GM13976 (cell line): Measurements from ENCODE around the gene ABCB11.

ENCODE experiments used
- DNase-seq: peaks from one replicate; pipeline ENCODE4 v3.0.0; 2012; ENCODE audit warnings: low spot score
- CTCF ChIP-seq: IDR thresholded peaks from 2 replicates; pipeline ENCODE4 v1.5.1; 2012; ENCODE audit warnings: borderline replicate concordance, mild to moderate bottlenecking; ENCODE audit not compliant: insufficient read depth; ENCODE audit errors: extremely low read depth, missing control alignments, control extremely low read depth
- in situ Hi-C: fragments of 300-500 bp; cut with MboI; formaldehyde crosslinking; loops from one replicate; pipeline ENCODE4 v1.12.0; 2022; ENCODE audit warnings: low sequenced_read_pairs, mixed read lengths, inconsistent platforms; ENCODE audit not compliant: unreplicated experiment

The ABCB11 gene

DNA sequence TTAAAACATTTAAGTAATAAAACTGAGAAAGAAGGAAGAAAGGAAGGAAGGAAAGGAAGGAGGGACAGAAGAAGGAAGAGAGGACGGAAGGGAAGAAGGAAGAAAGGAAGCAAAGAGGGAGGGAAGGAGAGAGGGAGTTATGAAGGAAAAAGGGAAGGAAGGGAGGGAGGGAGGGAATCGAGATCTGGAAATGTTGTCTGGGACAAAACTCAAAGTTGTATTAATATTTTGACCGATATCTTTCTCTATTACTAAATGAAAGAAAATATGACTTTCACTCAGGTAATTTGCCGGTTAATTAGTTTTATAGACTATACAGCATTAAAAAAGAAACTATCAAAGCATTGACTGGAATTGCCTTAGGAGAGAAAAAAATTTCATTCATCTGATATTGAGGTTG is 85.6 kb downstream of the ABCB11 start:
- TF ChIP-seq CTCF = no peak
- in situ Hi-C loops = no loop called here
- DNase-seq = no peak

- DNase-seq = no peak
- no peak for TF ChIP-seq CTCF
- in situ Hi-C loops = no loop called here
These were observed 87.1 kb downstream of the ABCB11 start for GRCh38 chr2:168944065-168944464.

DNA sequence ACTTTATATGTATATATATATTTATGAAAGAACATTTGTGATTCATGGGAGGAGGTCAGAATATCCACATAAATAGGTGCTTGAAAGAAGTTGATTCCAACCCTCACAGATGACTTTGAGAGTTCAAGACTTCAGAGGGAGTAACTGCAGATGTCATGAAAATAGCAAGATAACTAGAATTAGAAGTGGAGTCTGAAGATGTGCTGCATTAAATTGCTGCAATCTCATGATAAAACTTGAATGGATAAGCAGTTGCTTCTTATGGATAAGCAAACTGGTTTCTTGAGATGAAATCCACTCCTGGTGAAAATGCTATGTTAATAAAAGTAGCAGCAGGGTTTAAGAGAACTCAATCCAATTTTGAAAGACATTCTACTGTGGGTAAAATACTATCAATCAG is 89.8 kb downstream of the ABCB11 start:
- in situ Hi-C loops = no loop called here
- no peak for TF ChIP-seq CTCF
- no peak for DNase-seq

DNA sequence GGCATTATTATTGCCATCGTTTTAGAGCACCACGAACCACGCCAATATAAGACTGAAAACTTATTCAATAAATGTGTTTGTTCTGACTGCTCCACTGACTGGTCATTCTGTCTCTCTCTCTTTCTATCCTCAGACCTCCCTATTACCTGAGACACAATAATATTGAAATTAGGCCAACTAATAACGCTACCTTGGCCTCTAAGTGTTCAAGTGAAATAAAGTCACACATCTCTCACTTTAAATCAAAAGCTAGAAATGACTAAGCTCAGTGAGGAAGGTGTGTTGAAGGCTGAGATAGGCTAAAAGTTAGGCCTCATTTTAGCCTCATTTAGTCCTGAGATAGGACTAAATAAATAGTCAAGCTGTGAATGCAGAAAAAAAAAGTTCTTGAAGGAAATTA is 91.2 kb downstream of the ABCB11 start:
- DNase-seq = no peak
- in situ Hi-C loops = no loop called here
- TF ChIP-seq CTCF = no peak

GRCh38 chr2:168939061-168939460 is 92.1 kb downstream of the ABCB11 start:
- DNase-seq = no peak
- in situ Hi-C loops = no loop called here
- TF ChIP-seq CTCF = no peak

- DNase-seq = no peak
- in situ Hi-C loops = no loop called here
- TF ChIP-seq CTCF = no peak
These were observed 95.1 kb downstream of the ABCB11 start for GRCh38 chr2:168935810-168936581.
